GM19455 (cell line): ENCODE measurements around the gene PIGK.
"Not testable (repeated sequence)": the region's sequence is repeated elsewhere in the genome, so short reads cannot be mapped to it uniquely, and the experiment has no call there.

Experiments
- ATAC-seq: cut with Tn5 transposase; IDR thresholded peaks from one replicate; pipeline ENCODE4 v1.9.1; 2021; ENCODE audit not compliant: unreplicated experiment

The PIGK gene

DNA sequence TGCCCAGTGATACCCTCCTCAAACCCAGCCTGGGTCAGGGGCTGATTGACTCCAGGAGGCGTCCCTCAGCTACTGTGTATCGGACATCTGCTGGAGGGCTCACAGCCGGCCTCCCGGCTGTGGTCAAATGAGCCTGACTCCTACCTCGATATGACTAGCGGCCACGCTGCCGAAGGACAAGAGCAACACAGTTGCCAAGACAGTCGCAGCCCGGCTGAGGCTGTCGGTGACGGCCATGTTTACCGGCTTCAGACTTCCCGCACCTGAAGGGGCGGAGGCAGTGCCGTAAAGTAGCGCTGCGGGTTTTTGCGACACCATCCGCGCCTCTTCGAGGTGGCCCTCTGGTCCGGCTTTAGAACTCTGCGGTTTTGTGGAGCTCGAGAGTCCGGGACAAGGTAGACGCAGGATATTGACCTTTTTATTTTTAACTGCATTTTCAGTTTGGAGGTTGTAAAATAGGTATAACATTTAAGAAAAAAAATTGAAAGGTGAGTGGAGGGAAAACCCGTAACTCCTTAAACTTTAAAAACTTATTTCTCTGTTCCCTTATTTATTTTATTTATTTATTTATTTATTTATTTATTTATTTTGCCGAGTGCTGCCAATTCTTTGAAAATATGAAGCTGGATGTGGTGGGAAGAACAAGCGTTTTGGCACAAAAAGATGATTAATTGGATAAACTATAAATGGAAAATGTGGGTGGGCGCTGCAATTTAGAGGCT is at the start of gene PIGK:
TSS of gene PIGK (minus strand) at position 265 of the 722 bp plus-strand sequence. CDS start at position 237, 28 bp downstream.
- peak; percentile 98 for ATAC-seq

DNA sequence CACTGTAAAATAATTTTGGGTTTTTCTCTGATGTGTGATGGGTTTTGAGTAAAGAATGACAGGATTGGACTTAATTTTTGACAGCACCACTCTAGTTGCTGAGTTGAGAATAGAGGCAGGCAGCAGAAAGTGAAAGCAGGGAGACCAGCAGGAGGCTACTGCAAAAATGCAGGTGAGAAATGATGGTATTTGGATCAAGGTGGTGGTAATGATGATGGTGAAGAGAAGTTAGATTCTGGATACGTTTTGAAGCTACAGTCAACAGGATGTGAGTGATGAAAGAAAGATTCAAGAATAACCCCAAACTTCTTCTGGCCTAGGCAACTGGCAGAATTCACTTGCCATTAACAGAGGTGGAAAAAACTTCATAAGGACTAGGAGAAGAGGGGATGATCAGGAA is 47.8 kb upstream of the PIGK start:
- no peak for ATAC-seq

- no peak for ATAC-seq
Observed at GRCh38 chr1:77265180-77265579, 46.0 kb upstream of the PIGK start.

DNA sequence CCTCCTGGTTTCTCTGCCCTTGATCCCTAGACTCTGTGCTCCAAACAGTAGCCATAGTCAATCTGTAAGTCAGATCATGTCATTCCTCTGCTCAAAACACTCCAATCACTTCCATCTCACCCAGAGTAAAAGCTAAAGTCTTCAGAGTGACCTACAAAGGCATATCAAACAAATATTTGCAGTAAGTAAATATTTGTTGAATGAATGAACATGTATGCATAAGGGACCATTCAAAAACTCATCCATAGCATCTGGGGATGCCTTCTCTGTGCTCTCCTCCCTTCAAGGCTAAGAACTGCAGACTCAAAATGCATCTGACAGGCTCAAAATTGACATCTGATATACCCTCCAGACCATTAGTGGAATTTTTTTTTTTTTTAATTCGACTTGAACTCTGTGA is 44.5 kb upstream of the PIGK start:
- ATAC-seq: no peak

- no peak for ATAC-seq
Observed at GRCh38 chr1:77253211-77253610, 34.0 kb upstream of the PIGK start.

DNA sequence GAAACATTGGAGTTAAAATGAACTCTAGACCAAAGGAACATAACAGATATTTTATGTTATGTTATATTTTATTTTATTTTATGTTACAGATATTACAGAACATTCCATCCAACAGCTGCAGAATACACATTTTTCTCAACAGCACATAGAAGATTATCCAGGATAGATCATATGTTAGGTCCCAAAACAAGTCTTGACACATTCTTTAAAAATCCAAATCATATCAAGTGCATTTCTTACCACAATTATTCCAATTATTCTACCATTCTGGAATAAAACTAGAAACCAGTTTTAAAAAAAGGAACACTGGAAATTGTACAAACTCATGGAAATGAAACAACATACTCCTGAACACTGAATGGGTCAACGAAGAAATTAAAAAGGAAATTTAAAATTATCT is 30.9 kb upstream of the PIGK start:
- ATAC-seq: no peak

DNA sequence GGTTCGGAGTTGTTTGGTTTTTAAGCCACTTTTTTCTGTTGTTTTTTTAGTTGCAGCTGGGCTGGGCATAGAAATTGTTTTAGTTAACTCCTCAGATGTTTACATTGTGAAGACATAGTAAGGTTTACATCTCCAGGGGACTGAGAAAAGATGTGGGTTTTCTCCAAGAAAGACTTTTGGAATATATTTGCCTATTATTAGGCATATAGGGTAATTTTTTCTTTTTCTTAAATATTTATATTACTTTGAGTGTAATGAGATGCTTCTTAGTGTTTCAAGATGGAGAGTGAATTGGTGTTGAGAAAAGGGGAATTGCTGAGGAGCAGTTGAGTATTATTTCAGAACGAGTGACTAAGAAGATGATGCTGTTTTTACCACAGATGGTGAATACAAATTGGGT is 26.6 kb upstream of the PIGK start:
- ATAC-seq: no peak

DNA sequence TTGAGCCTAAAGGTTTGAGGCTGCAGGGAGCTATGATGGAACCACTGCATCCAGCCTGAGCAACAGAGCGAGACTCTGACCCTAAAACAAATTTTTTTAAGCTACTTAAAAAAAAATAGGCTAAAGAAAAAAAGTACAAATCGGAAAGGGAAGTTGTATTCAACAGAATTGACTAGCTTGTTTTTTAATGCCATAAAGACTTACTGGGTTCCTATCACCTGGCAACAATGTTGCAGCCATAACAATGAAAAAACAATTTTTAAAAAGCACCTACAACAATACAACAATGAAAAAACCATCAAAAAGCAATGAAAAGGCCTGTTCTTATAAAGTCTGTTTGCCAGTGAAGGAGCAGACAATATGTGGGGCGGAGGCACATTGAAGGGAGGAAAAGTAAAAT is 20.1 kb upstream of the PIGK start:
- no peak for ATAC-seq

DNA sequence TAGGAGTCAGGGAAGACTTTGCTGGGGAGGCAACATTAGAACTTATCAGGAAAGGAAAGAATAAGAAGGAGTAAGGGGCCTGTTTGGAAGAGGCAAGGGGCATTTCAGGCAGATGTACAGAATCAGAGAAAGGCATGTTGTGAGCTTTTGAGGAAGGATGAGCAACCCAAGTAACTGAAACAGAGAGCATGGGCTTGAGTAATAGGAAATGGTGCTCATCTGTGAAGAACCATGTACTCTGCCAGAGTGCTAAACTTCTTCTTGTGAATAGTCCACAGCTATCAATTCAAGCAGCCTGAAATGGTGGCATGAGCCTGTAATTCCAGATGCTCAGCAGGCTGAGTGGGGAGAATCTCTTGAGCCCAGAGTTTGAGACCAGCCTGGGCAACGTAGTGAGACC is 19.2 kb upstream of the PIGK start:
- no peak for ATAC-seq

DNA sequence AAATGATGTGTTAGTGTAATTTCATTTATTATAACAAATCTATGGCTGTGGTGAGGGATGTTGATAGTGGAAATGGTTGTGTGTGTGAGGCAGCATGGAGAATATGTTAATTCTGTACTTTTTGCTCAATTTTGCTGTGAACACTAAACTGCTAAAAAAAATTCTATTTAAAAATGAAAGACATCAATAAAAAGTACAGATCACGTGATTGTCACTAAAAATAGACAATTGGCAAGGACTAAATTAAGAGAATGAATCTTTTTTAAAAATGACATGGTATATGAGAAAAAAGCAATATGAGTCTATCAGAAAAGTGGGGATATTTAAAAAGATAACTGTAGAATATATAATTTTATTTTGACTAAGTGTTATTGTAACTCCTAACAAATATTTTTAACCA is 15.7 kb upstream of the PIGK start:
- ATAC-seq: no peak

GRCh38 chr1:77234096-77234495 is 14.9 kb upstream of the PIGK start:
- ATAC-seq: no peak

DNA sequence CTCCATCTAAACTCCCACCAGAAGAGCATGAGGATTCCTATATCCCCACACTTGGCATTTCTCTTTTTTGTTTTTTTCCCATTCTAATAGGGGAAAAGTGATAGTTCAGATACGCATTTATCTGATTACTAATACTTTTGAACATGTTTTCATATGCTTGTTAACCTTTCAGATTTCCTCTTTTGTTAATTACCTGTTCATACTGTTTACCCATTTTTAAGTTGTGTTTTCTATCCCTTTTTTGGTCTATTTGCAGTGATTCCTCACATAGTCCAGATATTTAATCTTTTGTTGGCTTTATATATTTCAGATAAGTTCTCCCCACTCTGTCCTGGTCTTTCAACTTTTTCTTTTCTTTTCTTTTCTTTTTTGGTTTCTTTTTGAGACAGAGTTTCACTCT is 13.6 kb upstream of the PIGK start:
- ATAC-seq: no peak

GRCh38 chr1:77230051-77230450 is 10.8 kb upstream of the PIGK start:
- ATAC-seq: no peak

- no peak for ATAC-seq
Observed at GRCh38 chr1:77228836-77229235, 9.6 kb upstream of the PIGK start.

DNA sequence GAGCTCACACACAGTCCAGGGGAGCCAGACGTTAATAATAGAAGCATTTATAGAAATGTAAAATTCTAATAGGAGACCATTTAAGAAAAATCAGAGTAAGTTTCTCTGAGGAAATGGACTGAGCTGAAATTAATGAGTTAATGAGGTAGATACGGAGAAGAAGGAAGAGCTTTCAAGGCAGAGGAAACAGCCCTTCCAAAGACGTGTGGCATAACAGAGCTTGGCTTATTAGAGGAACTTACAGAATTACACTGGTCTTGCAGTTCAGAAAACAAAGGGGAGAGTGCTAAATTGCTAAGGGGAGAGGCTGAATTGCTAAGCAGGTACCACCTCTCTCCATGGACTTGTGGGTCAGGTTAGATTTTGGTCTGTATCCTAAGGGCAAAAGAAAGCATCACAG is 8.2 kb upstream of the PIGK start:
- ATAC-seq: no peak

- ATAC-seq: no peak
Observed at GRCh38 chr1:77222496-77222895, 3.3 kb upstream of the PIGK start.

- no peak for ATAC-seq
Observed at GRCh38 chr1:77220687-77221463, 1.6 kb upstream of the PIGK start.

DNA sequence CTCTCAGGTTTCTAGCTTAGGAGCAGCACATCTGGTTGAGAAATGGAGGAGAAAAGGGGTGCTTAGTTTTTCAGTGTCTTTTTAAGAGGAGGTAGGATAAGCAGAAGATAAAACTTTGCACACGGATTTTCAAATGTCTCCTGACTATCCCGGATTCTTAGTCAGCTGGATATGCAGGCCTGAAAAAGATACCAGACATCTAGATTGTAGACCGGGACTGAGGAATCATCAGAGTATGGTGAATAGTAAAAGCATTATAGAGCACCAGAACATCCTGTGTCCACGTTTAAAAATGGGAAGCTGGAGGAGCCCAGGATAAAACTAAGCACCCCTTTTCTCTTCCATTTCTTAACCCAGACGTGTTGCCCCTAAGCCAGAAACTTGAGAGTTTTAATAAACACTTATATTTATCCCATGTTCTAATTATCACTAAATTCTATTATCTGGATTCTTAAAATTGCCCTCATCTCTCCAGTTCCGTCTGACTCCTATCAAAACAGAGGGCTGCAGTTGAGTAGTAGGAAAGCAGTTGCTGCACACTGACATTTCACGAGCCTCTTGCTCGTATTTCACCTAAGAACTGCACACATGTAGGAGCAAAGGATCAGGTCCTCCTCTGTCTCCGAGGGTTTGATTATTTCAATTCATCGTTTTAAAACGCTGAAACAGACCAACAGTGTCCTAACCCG is 609 bp downstream of the PIGK start:
- peak; percentile 46 for ATAC-seq

DNA sequence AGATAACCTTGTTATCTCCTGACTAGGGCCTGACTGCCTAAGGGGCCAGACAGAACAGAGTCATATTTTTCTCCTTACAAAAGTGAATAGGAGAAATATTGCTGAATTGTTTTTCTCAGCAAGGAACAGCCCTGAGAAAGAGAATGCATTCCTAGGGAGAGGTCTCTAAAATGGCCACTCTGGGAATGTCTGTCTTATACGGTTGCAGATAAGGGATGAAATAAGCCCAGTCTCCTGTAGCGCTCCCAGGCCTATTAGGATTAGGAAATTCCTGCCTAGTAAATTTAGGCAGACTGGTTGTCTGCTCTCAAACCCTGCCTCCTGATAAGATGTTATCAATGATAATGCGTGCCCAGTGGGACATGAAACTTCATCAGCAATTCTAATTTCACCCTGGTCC is 15.2 kb downstream of the PIGK start:
- not testable (repeated sequence) for ATAC-seq

- ATAC-seq: no peak
Observed at GRCh38 chr1:77202751-77203150, 16.5 kb downstream of the PIGK start.

DNA sequence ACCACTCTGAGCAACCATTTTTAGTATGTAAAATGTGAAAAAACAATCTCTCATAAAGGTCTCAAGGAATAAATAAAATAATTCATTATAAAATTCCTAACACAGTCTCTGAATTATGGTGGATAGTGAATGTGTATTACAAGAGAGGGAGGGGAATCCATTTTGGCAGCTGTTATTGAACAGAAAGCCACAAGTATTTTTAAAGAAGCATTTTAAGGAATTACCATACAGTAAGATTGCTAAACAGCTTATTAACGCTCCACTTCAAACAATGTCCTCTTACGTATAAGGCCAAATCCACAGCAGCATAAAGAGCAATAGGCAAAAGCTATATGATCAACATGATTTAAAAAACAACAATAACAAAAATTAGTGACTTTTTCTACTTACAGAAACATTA is 18.4 kb downstream of the PIGK start:
- ATAC-seq: no peak

GRCh38 chr1:77200293-77200692 is 18.9 kb downstream of the PIGK start:
- ATAC-seq: no peak
